Gastroesophageal sphincter (tissue), 3 donors: ENCODE results near the gene ZMYND10.

Source experiments
- EP300 ChIP-seq: sonication (generic); formaldehyde crosslinking; IDR thresholded peaks from one replicate; pipeline ENCODE4 v1.6.1; 2017; ENCODE audit warnings: antibody characterized with exemption, mild to moderate bottlenecking
- POLR2A ChIP-seq, 2 donors: fragments of 450-650 bp; IDR thresholded peaks; one replicate each; pipeline ENCODE4 v1.6.1; 2017; ENCODE audit warnings: antibody characterized with exemption in 2 of 2, mild to moderate bottlenecking in 2 of 2, moderate library complexity in 1 of 2
- POLR2AphosphoS5 ChIP-seq: sonication (generic); formaldehyde crosslinking; IDR thresholded peaks from one replicate; pipeline ENCODE4 v1.6.1; 2017; ENCODE audit warnings: antibody characterized with exemption
- TF ChIP-seq, protein P1 (sequence below), 4 experiments: fragments of 200-600 bp in 2 of 4; fragments of 450-650 bp in 2 of 4; sonication (generic) in 1 of 4; IDR thresholded peaks; one replicate each; pipeline ENCODE4 v1.5.1; 2017 to 2019; ENCODE audit warnings: antibody characterized with exemption in 4 of 4, mild to moderate bottlenecking in 2 of 4, moderate library complexity in 2 of 4

DNA sequence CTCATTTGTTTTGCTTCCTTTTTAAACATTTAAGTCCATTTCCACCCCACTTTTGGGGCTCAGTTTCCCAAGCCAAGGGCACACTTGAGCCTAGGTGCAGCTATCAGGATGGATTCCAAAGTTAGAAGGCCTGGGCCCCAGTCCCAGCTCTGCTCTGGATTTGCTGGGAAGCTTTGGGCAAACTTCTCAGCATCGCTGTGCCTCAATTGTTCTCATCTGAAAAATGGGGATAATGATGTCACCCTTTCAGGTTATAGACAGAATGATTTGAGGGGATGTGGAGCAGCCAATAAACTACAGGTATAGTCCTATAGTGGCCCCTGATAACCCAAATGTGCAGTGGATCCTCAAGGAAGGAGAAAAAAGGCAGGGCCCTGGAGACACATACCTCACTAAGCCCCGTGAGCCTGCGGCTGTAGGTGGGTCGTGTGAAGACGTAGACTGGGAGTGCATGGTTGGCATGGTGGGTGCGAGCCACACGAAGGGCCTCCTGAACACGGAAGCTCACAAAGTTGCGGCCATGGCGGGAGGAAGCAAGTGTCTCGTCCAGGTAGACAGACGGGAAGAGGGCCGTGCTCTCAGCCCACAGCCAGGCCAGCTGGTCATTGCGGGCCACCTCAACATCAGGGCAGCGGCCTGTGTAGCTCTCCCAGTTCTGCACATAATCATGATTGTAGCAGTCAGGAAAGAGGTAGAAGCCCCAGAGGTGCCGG lies 26.2 kb downstream of the ZMYND10 start:
- TF ChIP-seq, protein P1, sequence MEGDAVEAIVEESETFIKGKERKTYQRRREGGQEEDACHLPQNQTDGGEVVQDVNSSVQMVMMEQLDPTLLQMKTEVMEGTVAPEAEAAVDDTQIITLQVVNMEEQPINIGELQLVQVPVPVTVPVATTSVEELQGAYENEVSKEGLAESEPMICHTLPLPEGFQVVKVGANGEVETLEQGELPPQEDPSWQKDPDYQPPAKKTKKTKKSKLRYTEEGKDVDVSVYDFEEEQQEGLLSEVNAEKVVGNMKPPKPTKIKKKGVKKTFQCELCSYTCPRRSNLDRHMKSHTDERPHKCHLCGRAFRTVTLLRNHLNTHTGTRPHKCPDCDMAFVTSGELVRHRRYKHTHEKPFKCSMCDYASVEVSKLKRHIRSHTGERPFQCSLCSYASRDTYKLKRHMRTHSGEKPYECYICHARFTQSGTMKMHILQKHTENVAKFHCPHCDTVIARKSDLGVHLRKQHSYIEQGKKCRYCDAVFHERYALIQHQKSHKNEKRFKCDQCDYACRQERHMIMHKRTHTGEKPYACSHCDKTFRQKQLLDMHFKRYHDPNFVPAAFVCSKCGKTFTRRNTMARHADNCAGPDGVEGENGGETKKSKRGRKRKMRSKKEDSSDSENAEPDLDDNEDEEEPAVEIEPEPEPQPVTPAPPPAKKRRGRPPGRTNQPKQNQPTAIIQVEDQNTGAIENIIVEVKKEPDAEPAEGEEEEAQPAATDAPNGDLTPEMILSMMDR (IDR thresholded peaks at IDR 0.05), result no peak
- no peak for TF ChIP-seq EP300
- TF ChIP-seq POLR2AphosphoS5, result no peak
- TF ChIP-seq POLR2A (IDR thresholded peaks at IDR 0.05), result no peak
